HAP-1 (cell line): Measurements from ENCODE around the gene TMEM209.
"Not testable (repeated sequence)": the region's sequence is repeated elsewhere in the genome, so short reads cannot be mapped to it uniquely, and the experiment has no call there.

Experiments
- DNase-seq, 2 experiments: peaks; one replicate each; pipeline ENCODE4 v3.0.0-alpha.2; 2016 to 2020; ENCODE audit warnings: low spot score in 2 of 2
- H3K27me3 ChIP-seq: fragments of 250-450 bp; sonication (Bioruptor Pico); 2 replicates; pipeline ENCODE4 v1.5.1; 2020; ENCODE audit warnings: low read depth, mild to moderate bottlenecking, moderate library complexity
- H3K36me3 ChIP-seq: fragments of 250-450 bp; sonication (Bioruptor Pico); replicated peaks from 2 replicates; pipeline ENCODE4 v1.5.1; 2020; ENCODE audit warnings: mild to moderate bottlenecking
- H3K4me1 ChIP-seq: fragments of 250-450 bp; sonication (Bioruptor Pico); 2 replicates; pipeline ENCODE4 v1.5.1; 2020; ENCODE audit warnings: mild to moderate bottlenecking
- H3K4me3 ChIP-seq: fragments of 250-450 bp; sonication (Bioruptor Pico); 2 replicates; pipeline ENCODE4 v1.5.1; 2020; ENCODE audit warnings: mild to moderate bottlenecking, moderate library complexity
- H3K9me3 ChIP-seq: fragments of 250-450 bp; sonication (Bioruptor Pico); 2 replicates; pipeline ENCODE4 v1.5.1; 2020; ENCODE audit warnings: mild to moderate bottlenecking, moderate library complexity
- in situ Hi-C: fragments of 300-500 bp; cut with MboI; formaldehyde crosslinking; loops from 3 replicates; pipeline ENCODE4 v1.14.3; 2020; ENCODE audit warnings: low sequenced_read_pairs, inconsistent platforms, mixed read lengths

The TMEM209 gene

GRCh38 chr7:130228840-130229502, 23.8 kb upstream of the TMEM209 start:
- H3K9me3 ChIP-seq: no peaks in the 10 kb centered on the region
- no peak for DNase-seq
- H3K36me3 ChIP-seq: no peaks in the 10 kb centered on the region
- H3K27me3 ChIP-seq: no peaks in the 10 kb centered on the region
- in situ Hi-C loops: loop anchor here (25.0 kb wide), 1 partner anchor 533 kb away; no protein-coding TSS in a partner anchor
- H3K4me1 ChIP-seq: peaks cover 23% of the 10 kb centered on the region
- H3K4me3 ChIP-seq: no peak overlapping the region

- Histone ChIP-seq H3K27me3 (no peaks in the 10 kb centered on the region), H3K4me3 (no peak overlapping the region), H3K36me3 (no peaks in the 10 kb centered on the region), H3K9me3 (no peaks in the 10 kb centered on the region; the same call in 1 of the 2 replicates), H3K4me1 (peaks cover 23% of the 10 kb centered on the region)
- peak; percentile 52 to 80 for DNase-seq
- in situ Hi-C loops: loop anchor here (25.0 kb wide), 1 partner anchor 534 kb away; no protein-coding TSS in a partner anchor
These were observed 22.8 kb upstream of the TMEM209 start for GRCh38 chr7:130227883-130228575.

GRCh38 chr7:130226333-130226732, 21.1 kb upstream of the TMEM209 start:
- in situ Hi-C loops: loop anchor here (25.0 kb wide), 1 partner anchor 536 kb away; no protein-coding TSS in a partner anchor

GRCh38 chr7:130224923-130225322, 19.7 kb upstream of the TMEM209 start:
- not testable (repeated sequence) for H3K4me3 ChIP-seq, H3K36me3 ChIP-seq, H3K9me3 ChIP-seq, DNase-seq, H3K27me3 ChIP-seq
- in situ Hi-C loops: loop anchor here (25.0 kb wide), 1 partner anchor 537 kb away; no protein-coding TSS in a partner anchor
- H3K4me1 ChIP-seq: peaks cover 23% of the 10 kb centered on the region

More at GRCh38 chr7:130226333-130226732, 21.1 kb upstream of the TMEM209 start:
- Histone ChIP-seq H3K4me3 (no peak overlapping the region), H3K27me3 (no peaks in the 10 kb centered on the region), H3K9me3 (no peaks in the 10 kb centered on the region; the same call in 1 of the 2 replicates), H3K4me1 (peaks cover 23% of the 10 kb centered on the region), H3K36me3 (no peaks in the 10 kb centered on the region)
- DNase-seq: no peak

- Histone ChIP-seq H3K9me3 (no peaks in the 10 kb centered on the region; the same call in 1 of the 2 replicates), H3K4me1 (peaks cover 19% of the 10 kb centered on the region), H3K27me3 (no peaks in the 10 kb centered on the region), H3K4me3 (no peak overlapping the region), H3K36me3 (no peaks in the 10 kb centered on the region)
- no peak for DNase-seq
- in situ Hi-C loops: no loop called here
These were observed 19.0 kb upstream of the TMEM209 start for GRCh38 chr7:130224210-130224609.

GRCh38 chr7:130223646-130224045, 18.4 kb upstream of the TMEM209 start:
- in situ Hi-C loops: no loop called here
- Histone ChIP-seq H3K36me3 (no peaks in the 10 kb centered on the region), H3K4me1 (peaks cover 13% of the 10 kb centered on the region), H3K27me3 (no peaks in the 10 kb centered on the region), H3K9me3 (no peaks in the 10 kb centered on the region; the same call in 1 of the 2 replicates), H3K4me3 (no peak overlapping the region)
- DNase-seq: no peak

- Histone ChIP-seq H3K27me3 (no peaks in the 10 kb centered on the region), H3K4me1 (no peaks in the 10 kb centered on the region), H3K4me3 (no peak overlapping the region), H3K9me3 (no peaks in the 10 kb centered on the region; the same call in 1 of the 2 replicates), H3K36me3 (no peaks in the 10 kb centered on the region)
- DNase-seq: no peak
- in situ Hi-C loops: no loop called here
These were observed 16.5 kb upstream of the TMEM209 start for GRCh38 chr7:130221746-130222145.

GRCh38 chr7:130219871-130220270, 14.7 kb upstream of the TMEM209 start:
- H3K36me3 ChIP-seq: no peaks in the 10 kb centered on the region
- no peak for DNase-seq
- H3K4me1 ChIP-seq: no peaks in the 10 kb centered on the region
- in situ Hi-C loops: no loop called here
- no peaks in the 10 kb centered on the region for H3K27me3 ChIP-seq
- H3K9me3 ChIP-seq: no peaks in the 10 kb centered on the region; the same call in 1 of the 2 replicates
- H3K4me3 ChIP-seq: no peak overlapping the region

GRCh38 chr7:130218806-130219620, 13.8 kb upstream of the TMEM209 start:
- Histone ChIP-seq H3K4me1 (no peaks in the 10 kb centered on the region), H3K9me3 (no peaks in the 10 kb centered on the region; the same call in 1 of the 2 replicates), H3K27me3 (no peaks in the 10 kb centered on the region), H3K36me3 (no peaks in the 10 kb centered on the region), H3K4me3 (no peak overlapping the region)
- in situ Hi-C loops: no loop called here
- DNase-seq: no peak

- DNase-seq: no peak
- Histone ChIP-seq H3K4me1 (no peaks in the 10 kb centered on the region), H3K27me3 (no peaks in the 10 kb centered on the region), H3K36me3 (no peaks in the 10 kb centered on the region), H3K4me3 (no peak overlapping the region), H3K9me3 (no peaks in the 10 kb centered on the region)
- in situ Hi-C loops: no loop called here
These were observed 11.5 kb upstream of the TMEM209 start for GRCh38 chr7:130216750-130217149.

GRCh38 chr7:130216025-130216424, 10.8 kb upstream of the TMEM209 start:
- H3K4me1 ChIP-seq: no peaks in the 10 kb centered on the region
- no peaks in the 10 kb centered on the region for H3K36me3 ChIP-seq
- in situ Hi-C loops: no loop called here
- H3K4me3 ChIP-seq: no peak overlapping the region
- DNase-seq: no peak
- no peaks in the 10 kb centered on the region for H3K9me3 ChIP-seq
- H3K27me3 ChIP-seq: no peaks in the 10 kb centered on the region

GRCh38 chr7:130213828-130214227, 8.6 kb upstream of the TMEM209 start:
- DNase-seq: no peak
- no peaks in the 10 kb centered on the region for H3K36me3 ChIP-seq
- in situ Hi-C loops: no loop called here
- H3K4me1 ChIP-seq: 0 out of 2 replicates have a peak, but pooled peaks cover 6% of the 10 kb centered on the region
- no peaks in the 10 kb centered on the region for H3K9me3 ChIP-seq
- H3K4me3 ChIP-seq: no peak overlapping the region
- no peaks in the 10 kb centered on the region for H3K27me3 ChIP-seq

GRCh38 chr7:130210181-130210935, 5.2 kb upstream of the TMEM209 start:
- peaks cover 10% of the 10 kb centered on the region for H3K4me1 ChIP-seq
- H3K27me3 ChIP-seq: no peaks in the 10 kb centered on the region
- H3K9me3 ChIP-seq: no peaks in the 10 kb centered on the region
- H3K36me3 ChIP-seq: no peaks in the 10 kb centered on the region
- no peak overlapping the region for H3K4me3 ChIP-seq
- peak; percentile 29 to 44 for DNase-seq
- in situ Hi-C loops: no loop called here
